Astrocyte (in vitro differentiated cells and primary cell): Measurements from ENCODE around the gene CTSV. TPM values are rescaled to one million over a fixed set of nuclear protein-coding genes. Genes with fewer than 3 reads are reported as not detected.
"Not testable (repeated sequence)": the region's sequence is repeated elsewhere in the genome, so short reads cannot be mapped to it uniquely, and the experiment has no call there.

Experiments used
- DNase-seq: peaks from one replicate; pipeline ENCODE4 v3.0.0-alpha.2; 2010; ENCODE audit warnings: low read depth
- FAIRE-seq: peaks from 2 replicates; lab custom pipeline; 2011; peaks lifted over from hg19 to GRCh38; lab: Jason Lieb, UNC
- H2AFZ ChIP-seq: 2 replicates; pipeline ENCODE4 v1.6.0; 2012; ENCODE audit warnings: low read depth, low read length, inconsistent platforms
- H3K27ac ChIP-seq: 2 replicates; pipeline ENCODE4 v1.5.1; 2011; ENCODE audit warnings: low read depth, low read length, inconsistent platforms
- H3K27me3 ChIP-seq: 2 replicates; pipeline ENCODE4 v1.6.0; 2011; ENCODE audit warnings: low read length, inconsistent platforms; ENCODE audit not compliant: insufficient read depth
- H3K36me3 ChIP-seq: 2 replicates; pipeline ENCODE4 v1.5.1; 2011; ENCODE audit warnings: low read length, inconsistent platforms; ENCODE audit not compliant: insufficient read depth
- H3K4me1 ChIP-seq: 2 replicates; pipeline ENCODE4 v1.5.1; 2011; ENCODE audit warnings: low read length, inconsistent platforms; ENCODE audit not compliant: insufficient read depth
- H3K4me2 ChIP-seq: 2 replicates; pipeline ENCODE4 v1.6.0; 2012; ENCODE audit warnings: low read length, inconsistent platforms
- H3K4me3 ChIP-seq: 2 replicates; pipeline ENCODE4 v1.5.1; 2011; ENCODE audit warnings: low read depth, mild to moderate bottlenecking, low read length, inconsistent platforms; ENCODE audit not compliant: insufficient read depth
- H3K79me2 ChIP-seq: 2 replicates; pipeline ENCODE4 v1.6.0; 2012; ENCODE audit warnings: mild to moderate bottlenecking, low read length, inconsistent platforms; ENCODE audit not compliant: insufficient read depth
- H3K9ac ChIP-seq: 2 replicates; pipeline ENCODE4 v1.6.0; 2012; ENCODE audit warnings: mild to moderate bottlenecking, low read length, inconsistent platforms
- H3K9me3 ChIP-seq: 2 replicates; pipeline ENCODE4 v1.5.1; 2012; ENCODE audit warnings: low read depth, mild to moderate bottlenecking, low read length, inconsistent platforms; ENCODE audit not compliant: insufficient read depth
- H4K20me1 ChIP-seq: 2 replicates; pipeline ENCODE4 v1.6.0; 2012; ENCODE audit warnings: low read length, inconsistent platforms; ENCODE audit not compliant: insufficient read depth
- H3K27ac Mint-ChIP-seq: one replicate; pipeline ENCODE4 v1.8.0; 2021; ENCODE audit warnings: mild to moderate bottlenecking, mixed read lengths; ENCODE audit not compliant: unreplicated experiment
- H3K27me3 Mint-ChIP-seq: one replicate; pipeline ENCODE4 v1.8.0; 2021; ENCODE audit warnings: low read depth, mixed read lengths; ENCODE audit not compliant: unreplicated experiment
- H3K36me3 Mint-ChIP-seq: one replicate; pipeline ENCODE4 v1.8.0; 2021; ENCODE audit warnings: low read depth, mixed read lengths; ENCODE audit not compliant: unreplicated experiment
- H3K4me1 Mint-ChIP-seq: one replicate; pipeline ENCODE4 v1.8.0; 2021; ENCODE audit warnings: low read depth, mixed read lengths; ENCODE audit not compliant: unreplicated experiment
- H3K4me3 Mint-ChIP-seq: one replicate; pipeline ENCODE4 v1.8.0; 2021; ENCODE audit warnings: mild to moderate bottlenecking, moderate library complexity, mixed read lengths; ENCODE audit not compliant: unreplicated experiment
- H3K9me3 Mint-ChIP-seq: one replicate; pipeline ENCODE4 v1.8.0; 2021; ENCODE audit warnings: mild to moderate bottlenecking, mixed read lengths; ENCODE audit not compliant: unreplicated experiment
- EZH2 ChIP-seq: IDR thresholded peaks from 2 replicates; pipeline ENCODE4 v1.6.1; 2012; ENCODE audit warnings: mild to moderate bottlenecking, low read length, inconsistent platforms; ENCODE audit not compliant: insufficient read depth
- total RNA-seq: library from RNA; stranded (reverse); gene quantifications from 2 replicates; pipeline ENCODE4 v1.2.1, GENCODE V29; 2021
- TF ChIP-seq, protein P1 (sequence below): IDR thresholded peaks from 2 replicates; pipeline ENCODE4 v1.5.1; 2011; ENCODE audit warnings: low read depth, mild to moderate bottlenecking, inconsistent platforms, low read length, moderate library complexity; ENCODE audit not compliant: insufficient read depth

The CTSV gene
- total RNA-seq, 1 donor from 2014 or later = 36.3 TPM

DNA sequence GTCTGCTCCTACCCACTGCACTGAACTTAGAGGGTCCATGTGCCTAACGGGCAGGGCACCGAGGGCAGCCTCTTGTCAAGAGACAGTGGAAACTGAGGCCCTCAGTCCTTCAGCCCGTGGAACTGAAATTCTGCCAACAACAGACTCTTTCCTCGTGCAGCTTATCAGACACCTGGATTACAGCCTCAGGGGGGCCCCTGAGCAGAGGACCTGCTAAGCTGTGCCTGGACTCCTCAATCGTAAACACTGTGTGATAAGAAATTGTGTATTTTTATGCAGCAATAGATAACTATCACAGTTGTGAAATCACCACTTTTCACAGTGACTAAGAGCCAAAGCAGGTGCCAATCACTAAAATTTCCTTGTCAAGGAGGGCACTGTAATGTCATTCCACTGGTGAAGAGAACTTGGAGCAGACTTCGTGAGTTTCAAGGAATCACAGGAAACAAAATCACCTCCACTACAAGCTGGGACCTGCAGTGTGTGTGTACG is 33.4 kb upstream of the CTSV start:
- H3K9ac ChIP-seq = no peak overlapping the region
- Mint-ChIP-seq H3K36me3 (no peaks in the 10 kb centered on the region), H3K27me3 (peaks cover 10% of the 10 kb centered on the region), H3K4me3 (no peak overlapping the region), H3K4me1 (no peaks in the 10 kb centered on the region), H3K27ac (no peak overlapping the region), H3K9me3 (no peaks in the 10 kb centered on the region)
- FAIRE-seq = no peak
- no peaks in the 10 kb centered on the region for H3K4me1 ChIP-seq
- DNase-seq = no peak
- H2AFZ ChIP-seq = no peak overlapping the region
- no peak for TF ChIP-seq EZH2
- TF ChIP-seq, protein P1, sequence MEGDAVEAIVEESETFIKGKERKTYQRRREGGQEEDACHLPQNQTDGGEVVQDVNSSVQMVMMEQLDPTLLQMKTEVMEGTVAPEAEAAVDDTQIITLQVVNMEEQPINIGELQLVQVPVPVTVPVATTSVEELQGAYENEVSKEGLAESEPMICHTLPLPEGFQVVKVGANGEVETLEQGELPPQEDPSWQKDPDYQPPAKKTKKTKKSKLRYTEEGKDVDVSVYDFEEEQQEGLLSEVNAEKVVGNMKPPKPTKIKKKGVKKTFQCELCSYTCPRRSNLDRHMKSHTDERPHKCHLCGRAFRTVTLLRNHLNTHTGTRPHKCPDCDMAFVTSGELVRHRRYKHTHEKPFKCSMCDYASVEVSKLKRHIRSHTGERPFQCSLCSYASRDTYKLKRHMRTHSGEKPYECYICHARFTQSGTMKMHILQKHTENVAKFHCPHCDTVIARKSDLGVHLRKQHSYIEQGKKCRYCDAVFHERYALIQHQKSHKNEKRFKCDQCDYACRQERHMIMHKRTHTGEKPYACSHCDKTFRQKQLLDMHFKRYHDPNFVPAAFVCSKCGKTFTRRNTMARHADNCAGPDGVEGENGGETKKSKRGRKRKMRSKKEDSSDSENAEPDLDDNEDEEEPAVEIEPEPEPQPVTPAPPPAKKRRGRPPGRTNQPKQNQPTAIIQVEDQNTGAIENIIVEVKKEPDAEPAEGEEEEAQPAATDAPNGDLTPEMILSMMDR = no peak
- no peaks in the 10 kb centered on the region for H3K36me3 ChIP-seq
- no peak overlapping the region for H3K27ac ChIP-seq
- no peaks in the 10 kb centered on the region for H3K9me3 ChIP-seq
- no peaks in the 10 kb centered on the region for H3K79me2 ChIP-seq
- peaks cover 3% of the 10 kb centered on the region for H3K27me3 ChIP-seq
- H3K4me2 ChIP-seq = no peak overlapping the region
- H4K20me1 ChIP-seq = no peaks in the 10 kb centered on the region
- H3K4me3 ChIP-seq = no peak overlapping the region

DNA sequence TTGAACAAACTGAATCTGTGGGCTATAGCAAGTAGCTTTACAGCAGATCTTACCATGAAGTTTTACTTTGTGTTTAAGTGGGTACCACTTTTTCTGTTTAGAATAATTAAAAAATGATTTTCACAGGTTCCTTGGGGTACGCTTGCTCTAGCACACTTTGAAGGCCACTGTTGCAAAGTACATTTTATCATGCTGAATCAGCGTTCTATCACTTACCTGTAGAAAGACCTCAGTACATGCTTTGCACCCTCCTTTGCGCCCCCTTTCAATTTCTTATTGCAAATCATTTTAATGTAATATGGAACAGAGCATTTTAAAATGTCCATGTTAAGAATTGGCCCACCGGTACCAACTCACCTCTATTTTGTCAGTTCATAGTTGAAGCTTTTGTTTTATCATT is 31.4 kb upstream of the CTSV start:
- not testable (repeated sequence) for H3K27ac ChIP-seq, H3K4me1 ChIP-seq, H3K36me3 ChIP-seq, DNase-seq, H3K9ac ChIP-seq, H3K36me3 Mint-ChIP-seq, H3K9me3 Mint-ChIP-seq, H3K9me3 ChIP-seq, H3K27ac Mint-ChIP-seq, H3K27me3 ChIP-seq, H3K4me3 ChIP-seq, H3K79me2 ChIP-seq, FAIRE-seq, H3K4me2 ChIP-seq, H3K4me1 Mint-ChIP-seq, H4K20me1 ChIP-seq, H2AFZ ChIP-seq, H3K4me3 Mint-ChIP-seq
- peaks cover 10% of the 10 kb centered on the region for H3K27me3 Mint-ChIP-seq

DNA sequence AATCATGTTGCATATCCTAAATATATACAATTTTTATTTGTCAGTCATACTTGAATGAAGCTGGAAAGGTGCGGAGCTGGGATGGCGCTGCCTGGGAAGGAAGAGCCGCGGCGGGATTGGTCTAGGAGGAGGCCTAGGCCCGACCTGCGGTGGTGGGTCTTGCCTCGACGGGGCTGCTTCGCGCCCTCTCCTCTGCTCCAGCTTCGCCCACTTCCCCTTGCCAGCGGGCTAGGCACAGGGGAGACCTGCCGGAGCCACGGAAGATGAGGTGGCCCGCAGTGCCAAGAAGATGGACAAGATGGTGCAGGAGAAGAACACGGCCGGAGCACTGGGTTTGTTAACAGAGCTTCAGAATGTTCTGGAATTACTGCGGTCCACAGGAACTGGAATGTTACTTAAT is 28.5 kb upstream of the CTSV start:
- no peak for DNase-seq
- no peak overlapping the region for H3K9ac ChIP-seq
- Mint-ChIP-seq H3K36me3 (no peaks in the 10 kb centered on the region), H3K4me1 (no peaks in the 10 kb centered on the region), H3K27ac (no peak overlapping the region), H3K27me3 (peaks cover 6% of the 10 kb centered on the region), H3K9me3 (peaks cover 10% of the 10 kb centered on the region), H3K4me3 (no peak overlapping the region)
- H3K4me3 ChIP-seq = no peak overlapping the region
- H3K27ac ChIP-seq = no peak overlapping the region
- no peak overlapping the region for H3K4me2 ChIP-seq
- H2AFZ ChIP-seq = no peak overlapping the region
- TF ChIP-seq, protein P1 = no peak
- TF ChIP-seq EZH2 = no peak
- H3K4me1 ChIP-seq = no peaks in the 10 kb centered on the region
- H3K27me3 ChIP-seq = no peaks in the 10 kb centered on the region
- H3K36me3 ChIP-seq = no peaks in the 10 kb centered on the region
- no peak for FAIRE-seq
- H3K79me2 ChIP-seq = no peaks in the 10 kb centered on the region
- H4K20me1 ChIP-seq = no peaks in the 10 kb centered on the region
- no peaks in the 10 kb centered on the region for H3K9me3 ChIP-seq
